Stimulated activated CD4-positive, alpha-beta T cell treated with anti-CD3 and anti-CD28 coated beads, Interleukin-4, amount 100 ng/mL, for 4 hours (primary cell): Measurements from ENCODE around the gene ISLR2.

ENCODE experiments used
- DNase-seq, 2 experiments: peaks; one replicate each; pipeline ENCODE4 v3.0.0-alpha.2; 2020

The ISLR2 gene

DNA sequence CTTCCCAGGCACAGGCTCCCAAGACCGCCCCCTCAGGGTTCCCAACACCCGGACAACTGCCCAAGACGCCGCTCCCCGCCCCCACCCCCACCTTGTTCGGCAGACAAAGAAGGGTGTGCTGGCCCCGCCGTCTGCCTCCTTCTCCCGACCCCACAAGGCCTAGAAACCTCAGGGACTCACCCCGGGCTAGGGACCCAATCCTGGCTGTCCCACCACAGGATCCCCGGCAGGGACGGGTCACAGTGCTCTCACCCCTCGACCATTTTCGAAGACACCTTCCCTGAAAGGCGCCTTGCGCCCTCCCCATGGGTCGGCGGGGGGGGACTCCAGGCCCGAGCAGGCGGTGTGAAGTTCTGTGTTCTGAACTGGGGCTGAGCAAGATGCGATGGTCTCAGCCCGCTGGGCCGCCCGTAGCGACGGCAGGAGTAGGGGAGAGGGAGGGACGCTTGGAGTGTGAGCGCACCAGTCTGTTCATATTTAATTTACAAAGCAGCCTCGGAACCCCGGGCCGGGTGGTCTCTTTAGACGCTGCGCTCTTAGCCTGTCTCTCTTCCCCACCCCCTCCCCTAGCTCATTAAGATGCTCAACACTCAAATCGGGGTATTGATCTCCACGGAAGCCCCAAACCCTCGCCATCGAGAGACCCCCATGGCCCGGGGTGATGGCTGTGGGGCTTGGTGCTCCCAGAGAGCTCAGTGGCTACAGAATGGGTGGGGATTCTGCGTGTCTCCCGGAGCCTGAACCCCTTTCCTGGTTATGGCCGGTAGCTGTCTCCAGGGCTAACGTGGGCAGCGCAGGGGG lies 1.4 kb upstream of the ISLR2 start:
- no peak for DNase-seq

DNA sequence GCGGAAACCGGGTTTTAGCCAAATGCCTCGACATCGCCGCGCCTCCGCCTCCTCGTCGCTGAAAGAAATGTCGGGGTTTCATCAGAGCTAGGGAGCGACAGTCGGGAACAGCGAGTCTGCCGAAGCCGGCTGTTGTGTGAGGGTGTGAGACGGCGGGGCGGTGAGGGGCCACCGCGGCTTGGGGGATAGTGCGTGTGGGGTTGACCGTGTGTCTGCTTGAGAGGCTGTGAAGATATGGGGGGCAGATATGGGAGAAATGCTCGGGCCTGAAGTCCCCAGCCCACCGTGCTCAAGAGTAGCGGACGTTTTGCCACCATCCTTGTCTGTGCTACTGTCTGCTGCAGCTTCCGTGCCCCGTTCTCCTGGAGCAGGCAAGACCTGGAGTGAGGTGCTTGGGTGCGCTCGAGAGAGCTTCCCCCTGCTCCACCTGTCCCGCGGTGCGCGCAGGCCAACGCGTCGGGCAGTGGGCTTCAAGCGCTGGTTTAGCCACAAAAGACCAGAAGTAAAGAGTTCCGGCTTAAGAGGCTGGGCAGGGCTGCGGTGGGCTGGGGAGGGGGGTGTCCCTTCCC lies 716 bp upstream of the ISLR2 start:
- no peak for DNase-seq

DNA sequence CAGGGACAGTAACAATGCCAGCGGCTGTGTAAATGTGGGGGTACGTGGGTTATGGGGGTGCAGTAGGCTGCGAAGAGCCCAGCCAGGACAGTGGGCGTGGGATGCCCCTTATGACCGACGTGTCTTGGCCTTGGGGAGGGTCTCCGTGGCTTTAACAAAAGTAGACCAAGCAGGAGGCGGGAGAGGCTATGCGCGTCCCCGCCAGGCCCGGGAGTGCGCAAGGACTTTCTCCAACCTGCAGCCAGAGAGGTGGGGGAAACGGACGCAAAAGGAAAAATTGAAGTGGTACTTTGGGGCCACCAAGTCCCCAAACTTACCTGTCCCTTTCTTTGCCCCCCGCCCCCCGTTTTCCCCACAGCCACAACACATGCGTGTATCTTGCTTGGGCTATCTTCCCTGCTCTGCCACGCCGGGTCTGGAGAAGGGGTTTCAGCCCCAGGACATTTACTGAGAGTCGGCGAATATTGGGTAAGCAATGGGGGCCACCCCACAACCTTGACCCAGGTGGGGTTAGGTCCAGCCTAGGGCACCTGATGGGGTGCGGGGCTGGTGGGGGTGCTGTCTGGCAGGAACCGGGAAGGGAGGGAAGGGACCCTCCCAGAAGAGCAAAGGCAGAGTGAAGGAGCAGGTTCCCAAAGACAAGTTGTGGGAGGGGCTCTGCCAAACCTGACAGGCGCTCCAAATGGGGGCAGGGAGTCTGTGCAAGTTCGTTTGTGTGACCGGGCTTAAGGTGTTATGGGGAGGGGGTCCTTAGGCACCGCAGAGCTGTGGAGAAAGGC lies 652 bp downstream of the ISLR2 start:
- no peak for DNase-seq

DNA sequence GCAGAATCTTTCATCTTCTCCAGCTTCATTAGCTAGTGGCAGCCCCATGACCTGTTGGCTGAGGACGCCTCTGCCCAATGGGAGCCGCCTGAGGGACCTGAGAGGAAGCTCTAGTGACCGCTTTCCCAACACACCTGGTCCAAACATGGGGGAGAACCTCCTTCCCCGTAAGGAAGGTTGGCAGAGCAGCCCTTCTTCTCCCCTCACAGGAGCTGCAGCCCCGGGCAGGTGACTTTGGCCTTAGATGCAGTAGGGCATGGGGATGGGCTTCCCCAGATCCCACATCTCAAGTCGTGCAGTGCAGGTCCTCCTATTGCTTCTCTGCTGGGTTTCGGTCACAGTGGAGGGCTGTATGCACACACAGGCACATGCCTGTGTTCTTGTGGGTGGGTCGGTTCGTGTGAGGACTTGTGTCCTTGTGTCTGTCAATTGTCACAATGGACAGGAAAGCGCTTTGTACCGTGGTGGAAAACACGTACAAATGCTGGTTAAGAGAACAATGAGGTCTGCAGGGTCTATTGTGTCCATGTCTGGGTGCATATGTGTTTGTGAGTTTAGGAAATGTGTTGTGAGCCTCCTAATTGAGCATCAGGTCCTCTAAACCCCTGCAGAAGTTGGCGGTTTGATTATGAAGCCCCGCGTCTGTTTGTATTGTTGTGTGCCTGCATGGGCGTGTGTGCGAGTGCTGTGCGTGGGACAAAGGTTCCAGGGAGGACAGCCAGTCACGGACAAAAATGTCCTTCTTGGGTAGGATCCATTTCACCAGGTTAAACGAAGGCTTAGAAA lies 1.4 kb downstream of the ISLR2 start:
- no peak for DNase-seq

DNA sequence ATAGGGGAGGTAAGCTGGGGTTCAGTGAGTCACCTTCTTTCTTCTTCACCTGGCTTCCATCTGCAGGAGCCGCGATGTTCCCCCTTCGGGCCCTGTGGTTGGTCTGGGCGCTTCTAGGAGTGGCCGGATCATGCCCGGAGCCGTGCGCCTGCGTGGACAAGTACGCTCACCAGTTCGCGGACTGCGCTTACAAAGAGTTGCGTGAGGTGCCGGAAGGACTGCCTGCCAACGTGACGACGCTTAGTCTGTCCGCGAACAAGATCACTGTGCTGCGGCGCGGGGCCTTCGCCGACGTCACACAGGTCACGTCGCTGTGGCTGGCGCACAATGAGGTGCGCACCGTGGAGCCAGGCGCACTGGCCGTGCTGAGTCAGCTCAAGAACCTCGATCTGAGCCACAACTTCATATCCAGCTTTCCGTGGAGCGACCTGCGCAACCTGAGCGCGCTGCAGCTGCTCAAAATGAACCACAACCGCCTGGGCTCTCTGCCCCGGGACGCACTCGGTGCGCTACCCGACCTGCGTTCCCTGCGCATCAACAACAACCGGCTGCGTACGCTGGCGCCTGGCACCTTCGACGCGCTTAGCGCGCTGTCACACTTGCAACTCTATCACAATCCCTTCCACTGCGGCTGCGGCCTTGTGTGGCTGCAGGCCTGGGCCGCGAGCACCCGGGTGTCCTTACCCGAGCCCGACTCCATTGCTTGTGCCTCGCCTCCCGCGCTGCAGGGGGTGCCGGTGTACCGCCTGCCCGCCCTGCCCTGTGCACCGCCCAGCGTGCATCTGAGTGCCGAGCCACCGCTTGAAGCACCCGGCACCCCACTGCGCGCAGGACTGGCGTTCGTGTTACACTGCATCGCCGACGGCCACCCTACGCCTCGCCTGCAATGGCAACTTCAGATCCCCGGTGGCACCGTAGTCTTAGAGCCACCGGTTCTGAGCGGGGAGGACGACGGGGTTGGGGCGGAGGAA lies 2.6 kb downstream of the ISLR2 start:
- no peak for DNase-seq

DNA sequence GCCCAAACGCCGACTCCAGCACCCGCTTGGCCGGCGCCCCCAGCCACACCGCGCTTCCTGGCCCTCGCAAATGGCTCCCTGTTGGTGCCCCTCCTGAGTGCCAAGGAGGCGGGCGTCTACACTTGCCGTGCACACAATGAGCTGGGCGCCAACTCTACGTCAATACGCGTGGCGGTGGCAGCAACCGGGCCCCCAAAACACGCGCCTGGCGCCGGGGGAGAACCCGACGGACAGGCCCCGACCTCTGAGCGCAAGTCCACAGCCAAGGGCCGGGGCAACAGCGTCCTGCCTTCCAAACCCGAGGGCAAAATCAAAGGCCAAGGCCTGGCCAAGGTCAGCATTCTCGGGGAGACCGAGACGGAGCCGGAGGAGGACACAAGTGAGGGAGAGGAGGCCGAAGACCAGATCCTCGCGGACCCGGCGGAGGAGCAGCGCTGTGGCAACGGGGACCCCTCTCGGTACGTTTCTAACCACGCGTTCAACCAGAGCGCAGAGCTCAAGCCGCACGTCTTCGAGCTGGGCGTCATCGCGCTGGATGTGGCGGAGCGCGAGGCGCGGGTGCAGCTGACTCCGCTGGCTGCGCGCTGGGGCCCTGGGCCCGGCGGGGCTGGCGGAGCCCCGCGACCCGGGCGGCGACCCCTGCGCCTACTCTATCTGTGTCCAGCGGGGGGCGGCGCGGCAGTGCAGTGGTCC lies 3.5 kb downstream of the ISLR2 start:
- DNase-seq, result no peak

DNA sequence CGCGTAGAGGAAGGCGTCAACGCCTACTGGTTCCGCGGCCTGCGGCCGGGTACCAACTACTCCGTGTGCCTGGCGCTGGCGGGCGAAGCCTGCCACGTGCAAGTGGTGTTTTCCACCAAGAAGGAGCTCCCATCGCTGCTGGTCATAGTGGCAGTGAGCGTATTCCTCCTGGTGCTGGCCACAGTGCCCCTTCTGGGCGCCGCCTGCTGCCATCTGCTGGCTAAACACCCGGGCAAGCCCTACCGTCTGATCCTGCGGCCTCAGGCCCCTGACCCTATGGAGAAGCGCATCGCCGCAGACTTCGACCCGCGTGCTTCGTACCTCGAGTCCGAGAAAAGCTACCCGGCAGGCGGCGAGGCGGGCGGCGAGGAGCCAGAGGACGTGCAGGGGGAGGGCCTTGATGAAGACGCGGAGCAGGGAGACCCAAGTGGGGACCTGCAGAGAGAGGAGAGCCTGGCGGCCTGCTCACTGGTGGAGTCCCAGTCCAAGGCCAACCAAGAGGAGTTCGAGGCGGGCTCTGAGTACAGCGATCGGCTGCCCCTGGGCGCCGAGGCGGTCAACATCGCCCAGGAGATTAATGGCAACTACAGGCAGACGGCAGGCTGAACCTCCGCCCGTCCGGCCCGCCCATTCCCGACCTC lies 4.1 kb downstream of the ISLR2 start:
- DNase-seq, result no peak

DNA sequence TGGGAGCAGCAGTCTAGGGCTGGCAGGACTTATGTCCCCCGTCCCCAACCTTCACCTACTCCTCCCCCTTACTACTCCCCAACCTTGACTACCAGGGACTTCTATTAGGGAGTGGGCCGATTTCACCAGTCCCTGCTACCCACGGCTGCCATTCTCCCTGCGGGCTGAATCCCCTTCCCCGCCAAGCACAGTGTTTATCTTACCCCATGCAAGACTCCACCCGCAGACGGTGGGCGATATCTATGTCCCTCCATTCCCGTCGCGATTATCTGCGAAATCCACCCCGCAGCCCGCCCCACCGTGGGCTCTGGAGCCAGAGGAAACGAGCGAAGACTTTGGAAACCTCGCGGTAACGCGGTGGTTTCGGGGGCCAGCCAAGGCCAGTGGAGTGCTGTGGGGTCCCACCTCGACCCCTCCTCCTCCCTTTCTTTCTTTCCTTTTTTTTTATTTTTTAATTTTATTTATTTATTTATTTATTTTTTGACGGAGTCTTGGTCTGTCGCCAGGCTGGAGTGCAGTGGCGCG lies 4.7 kb downstream of the ISLR2 start:
- no peak for DNase-seq

DNA sequence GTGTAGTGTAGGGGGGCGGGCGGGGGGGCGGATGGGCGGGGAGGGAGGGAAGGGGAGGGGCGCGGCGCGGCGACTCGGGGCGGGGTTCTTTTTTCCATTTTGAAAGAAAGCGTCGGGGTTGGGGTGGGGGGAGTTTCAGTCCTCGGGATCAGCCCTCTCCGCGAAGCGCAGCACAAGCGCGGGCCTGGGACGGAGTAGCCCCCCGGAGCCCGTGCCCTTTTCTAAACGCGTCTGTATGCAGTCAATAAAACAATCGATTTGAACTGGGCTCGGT lies 6.1 kb downstream of the ISLR2 start:
- DNase-seq, result no peak

DNA sequence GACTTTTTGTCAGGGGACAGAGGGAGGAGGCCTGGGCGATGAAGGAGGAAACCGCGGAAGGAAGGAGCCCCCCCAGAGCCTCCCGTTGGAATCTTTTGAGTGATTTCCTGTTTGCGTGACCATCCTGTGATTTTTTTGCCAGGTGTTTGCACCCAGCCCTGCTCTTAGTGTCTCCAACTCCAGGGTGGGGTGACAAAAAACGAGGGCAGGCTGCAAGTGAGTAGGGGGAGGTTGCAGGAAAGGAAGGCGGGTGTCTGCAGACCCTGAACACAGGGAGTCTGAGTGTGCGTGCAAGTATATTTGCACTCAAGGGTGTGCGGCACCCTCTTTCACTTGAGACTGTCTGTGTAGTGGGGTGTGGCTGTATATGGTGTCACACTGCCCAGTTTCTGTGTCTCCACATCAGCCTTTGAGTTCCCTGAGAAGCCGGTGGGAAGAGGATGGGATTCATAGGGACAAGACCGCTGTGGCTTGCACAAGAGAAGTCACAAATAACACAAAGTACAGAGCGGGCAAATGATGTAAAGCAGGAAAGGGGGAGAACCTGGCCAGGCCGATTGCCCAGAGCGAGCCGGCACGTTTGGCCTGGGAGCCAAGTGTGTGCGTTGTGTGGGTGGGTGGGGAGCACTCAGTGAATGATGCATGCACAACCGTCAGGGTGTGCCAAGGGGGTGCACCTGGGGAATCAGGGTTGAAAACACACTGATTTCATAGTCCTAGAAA lies 6.6 kb downstream of the ISLR2 start:
- DNase-seq, result no peak

DNA sequence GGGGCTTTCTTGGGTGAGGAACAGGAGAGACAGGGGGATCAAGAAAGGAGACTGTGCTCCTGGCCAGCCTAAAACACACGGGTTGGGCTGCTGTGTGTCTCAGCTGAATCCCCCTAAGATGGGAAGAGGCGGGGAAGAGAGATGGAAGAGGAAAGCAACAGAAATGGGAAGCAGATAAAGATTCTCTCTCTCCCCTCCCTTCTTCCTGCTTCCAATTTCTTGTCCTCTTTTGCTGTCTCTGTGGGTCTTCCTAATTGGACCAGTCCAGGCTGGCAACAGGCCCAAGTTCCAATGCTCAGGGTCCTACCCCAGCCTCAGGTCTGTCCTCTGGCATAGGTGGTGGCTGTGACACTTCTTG lies 7.1 kb downstream of the ISLR2 start:
- no peak for DNase-seq

DNA sequence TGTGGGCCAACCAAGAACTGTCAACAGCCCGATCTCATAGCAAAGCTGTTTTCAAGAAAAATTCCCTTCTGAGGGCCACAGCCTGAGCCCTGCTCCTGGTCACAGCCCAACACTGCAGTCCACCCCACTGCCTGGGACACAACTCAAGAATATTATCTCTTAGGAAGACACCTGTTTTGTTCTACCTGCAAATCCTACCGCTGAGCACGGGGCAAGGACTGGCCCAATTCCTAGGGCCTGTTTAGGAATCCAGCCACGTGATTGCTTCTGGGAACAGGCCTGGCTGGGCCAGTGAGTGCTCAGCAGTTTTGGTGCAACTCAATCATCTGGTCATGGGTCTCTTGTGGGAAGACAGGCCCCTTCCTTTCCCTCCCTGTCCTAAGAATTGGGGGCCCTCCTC lies 8.3 kb downstream of the ISLR2 start:
- no peak for DNase-seq

DNA sequence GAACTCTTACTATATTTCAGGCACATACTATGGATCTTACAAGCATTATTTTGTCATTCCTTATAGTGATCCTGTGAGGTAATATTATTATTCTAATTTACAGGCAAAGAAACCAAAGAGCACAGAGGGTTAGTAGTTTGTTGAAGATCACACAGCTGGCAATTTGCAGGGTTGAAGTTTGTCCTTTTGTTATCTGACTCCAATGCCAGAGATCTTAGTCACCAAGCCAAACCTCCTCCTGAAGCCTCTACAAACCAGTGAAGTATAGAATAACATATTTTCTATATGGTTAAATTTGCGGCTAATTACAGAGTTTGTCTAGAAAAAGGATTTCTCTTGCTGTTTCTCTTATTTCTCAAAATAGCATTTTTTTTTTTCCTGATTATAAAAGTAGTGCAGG lies 11.2 kb downstream of the ISLR2 start:
- DNase-seq, result no peak

DNA sequence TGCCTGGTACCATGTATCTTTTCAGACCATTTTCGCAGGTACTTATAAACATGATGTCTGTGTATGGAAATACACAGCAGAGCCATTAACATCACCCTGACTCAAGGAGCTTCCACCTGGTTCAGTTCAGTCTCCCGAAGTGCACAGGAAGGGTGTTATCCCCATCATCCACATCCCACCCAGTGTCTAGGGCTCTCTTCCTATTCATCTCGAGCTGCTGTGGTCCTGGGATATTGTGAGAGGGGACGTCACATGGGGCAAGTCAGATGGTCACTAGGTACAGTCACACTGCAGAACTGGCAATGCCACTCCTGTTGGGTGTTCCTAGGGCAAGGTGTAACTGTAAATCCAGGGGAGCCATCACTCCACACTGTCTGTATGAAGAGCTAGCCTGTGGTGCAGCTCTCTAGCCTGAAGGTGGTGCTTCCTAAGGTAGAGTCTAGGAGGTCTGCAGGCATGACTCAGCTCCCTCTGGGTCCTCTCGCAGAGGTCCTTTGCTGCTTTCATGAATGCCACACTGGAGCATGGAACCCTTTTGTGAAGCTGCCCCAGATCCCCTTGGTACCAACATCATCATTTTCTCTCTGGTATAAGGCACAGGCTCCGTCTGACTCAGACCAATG lies 13.9 kb downstream of the ISLR2 start:
- no peak for DNase-seq

DNA sequence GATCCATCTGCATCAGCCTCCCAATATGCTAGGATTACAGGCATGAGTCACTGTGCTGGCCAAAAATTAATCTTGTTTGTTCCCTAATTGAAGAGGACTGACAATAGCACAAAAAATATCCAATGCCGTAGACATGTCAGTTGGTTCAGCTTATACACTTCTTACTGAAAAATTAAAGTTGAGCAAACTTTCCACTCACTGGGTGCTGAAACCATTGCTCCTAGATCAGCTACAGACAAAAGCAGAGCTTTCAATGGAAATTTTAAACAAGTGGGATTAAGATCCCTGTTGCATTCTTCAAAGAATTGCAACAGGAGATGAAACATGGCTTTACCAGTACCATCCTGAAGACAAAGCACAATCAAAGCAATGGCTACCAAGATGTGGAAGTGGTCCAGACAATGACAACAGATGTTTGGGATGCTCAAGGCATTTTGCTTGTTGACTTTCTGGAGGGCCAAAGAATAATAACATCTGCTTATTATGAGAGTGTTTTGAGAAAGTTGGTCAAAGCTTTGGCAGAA lies 16.0 kb downstream of the ISLR2 start:
- no peak for DNase-seq

DNA sequence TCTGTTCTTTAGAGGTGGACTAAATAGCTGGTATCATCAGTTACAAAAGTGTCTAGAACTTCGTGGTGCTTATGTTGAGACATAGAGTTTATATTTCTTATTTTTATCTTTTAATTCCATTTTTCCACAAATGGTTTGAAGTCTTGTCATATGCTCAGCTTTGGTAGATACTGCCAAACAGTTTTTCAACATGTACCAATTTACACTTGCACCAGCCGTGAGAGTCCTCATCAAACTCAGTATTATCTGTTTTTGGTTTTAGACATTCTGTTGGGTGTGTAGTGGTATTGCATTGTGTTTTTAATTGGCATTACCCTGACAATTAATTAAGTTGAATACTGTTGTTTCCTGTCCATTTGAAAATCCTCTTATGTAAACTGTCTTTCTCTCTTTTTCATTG lies 16.7 kb downstream of the ISLR2 start:
- no peak for DNase-seq

DNA sequence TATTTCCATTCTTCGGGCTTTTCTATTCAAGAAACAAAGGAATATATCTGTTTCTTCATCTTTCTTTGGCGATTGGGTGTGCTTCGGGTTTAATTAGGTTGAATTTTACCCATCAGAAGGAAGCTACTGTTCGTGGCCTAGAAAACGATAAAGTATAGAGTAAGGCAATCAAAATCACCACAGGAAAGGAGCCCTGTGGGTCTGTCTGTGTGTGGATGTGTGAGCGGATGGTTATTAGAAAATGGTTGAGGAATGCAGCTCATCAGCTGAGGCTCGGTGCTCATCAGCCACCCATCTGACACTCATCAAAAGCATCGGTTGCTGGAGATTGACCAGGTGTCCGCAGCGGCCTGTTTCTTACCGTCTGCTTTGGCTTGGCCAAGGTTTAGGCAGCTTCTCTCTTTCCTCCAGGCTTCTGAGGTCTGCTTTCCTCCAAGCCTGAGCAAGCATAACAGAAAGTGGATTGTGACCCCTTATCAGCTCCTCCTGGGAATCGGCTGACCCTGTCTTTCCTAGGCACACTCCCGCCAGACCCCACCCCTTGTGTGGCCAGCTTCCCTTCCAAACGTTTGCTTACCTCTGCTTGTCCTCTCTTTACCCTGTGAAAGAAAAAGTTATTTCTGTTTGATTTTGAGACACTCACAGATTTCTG lies 25.5 kb downstream of the ISLR2 start:
- DNase-seq, result no peak

DNA sequence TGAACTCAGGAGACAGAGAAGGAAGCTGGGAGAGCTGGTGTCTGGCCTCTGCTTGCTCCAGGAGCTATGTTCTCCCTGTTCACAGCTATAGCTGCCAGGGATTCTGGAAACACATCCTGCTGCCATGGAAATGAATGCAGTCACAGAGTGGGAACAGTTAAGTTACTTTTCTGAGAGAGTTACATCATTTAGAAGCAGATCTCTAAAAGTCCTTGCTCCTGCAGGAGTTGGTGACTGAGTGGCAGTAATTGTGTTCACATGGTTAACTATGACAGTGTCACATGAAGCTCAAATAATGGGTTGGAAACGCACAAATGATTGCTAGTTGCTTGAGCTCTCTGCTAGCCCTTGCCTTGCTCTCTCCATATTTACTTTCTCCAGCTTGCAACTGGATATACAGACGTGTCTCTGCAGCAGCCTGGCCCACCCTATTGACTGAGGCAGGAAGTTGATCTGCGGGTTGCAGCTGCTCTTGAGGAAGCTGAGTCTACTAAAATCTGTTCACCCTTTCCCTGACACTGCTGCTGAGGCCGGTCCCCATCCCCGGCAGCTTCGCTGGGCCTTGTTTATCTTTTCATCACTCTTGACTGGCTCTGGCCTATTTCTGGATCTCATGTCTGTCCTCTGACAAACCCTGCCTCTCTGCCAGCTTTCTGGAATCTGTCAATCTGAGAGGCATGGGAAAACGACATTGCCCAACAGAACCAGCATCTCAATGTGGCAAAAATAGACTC lies 26.5 kb downstream of the ISLR2 start:
- DNase-seq, result no peak
